ENCODE results near the gene CIDEA. TPM values are rescaled to one million over a fixed set of nuclear protein-coding genes. Genes with fewer than 3 reads are reported as not detected.

The CIDEA gene
- total RNA-seq, 1 experiment from 2014 or later = 0.50 TPM

GRCh38 chr18:12247946-12248345 lies 6.2 kb upstream of the CIDEA start (continued):
- no peak for TF ChIP-seq PREB (CRISPR knock-in tag; IDR thresholded peaks at IDR 0.05; ENCODE audit: borderline replicate concordance)
- no peak for TF ChIP-seq FOXP4 (CRISPR knock-in tag; IDR thresholded peaks at IDR 0.05)
- TF ChIP-seq NFYB (CRISPR knock-in tag; conservative IDR thresholded peaks at IDR 0.05; ENCODE audit: low read depth) = no peak
- no peak for TF ChIP-seq FOXK1 (CRISPR knock-in tag; IDR thresholded peaks at IDR 0.05)

GRCh38 chr18:12248926-12249720 lies 5.0 kb upstream of the CIDEA start:
- Mint-ChIP-seq H3K4me3 (no peak overlapping the region), H3K36me3 (no peaks in the 10 kb centered on the region), H3K27me3 (ENCODE audit: low read depth) (peaks cover 57% of the 10 kb centered on the region), H3K4me1 (peaks cover 10% of the 10 kb centered on the region), H3K27ac (no peak overlapping the region), H3K9me3 (no peaks in the 10 kb centered on the region)
- ATAC-seq (no peak), DNase-seq (ENCODE audit: low spot score) (no peak)
- ChIA-PET POLR2A (no interaction called here), CTCF (interaction anchor here (2.3 to 3.2 kb wide), 3 partner anchors 23 to 140 kb away, joined by 7 to 27 read pairs (median 8); no protein-coding TSS in a partner anchor)
- TF ChIP-seq ZNF281 (CRISPR knock-in tag; IDR thresholded peaks at IDR 0.05) (no peak), ZNF425 (CRISPR knock-in tag; conservative IDR thresholded peaks at IDR 0.05) (no peak), USF2 (CRISPR knock-in tag; IDR thresholded peaks at IDR 0.05) (no peak), SP1 (CRISPR knock-in tag; conservative IDR thresholded peaks at IDR 0.05) (no peak), ZNF317 (CRISPR knock-in tag; IDR thresholded peaks at IDR 0.05; ENCODE audit: borderline replicate concordance, low read depth) (no peak), HMGXB4 (CRISPR knock-in tag; IDR thresholded peaks at IDR 0.05) (no peak), TP53 (CRISPR knock-in tag; IDR thresholded peaks at IDR 0.05) (no peak), HMGA2 (CRISPR knock-in tag; IDR thresholded peaks at IDR 0.05) (no peak), CBFB (CRISPR knock-in tag; IDR thresholded peaks at IDR 0.05; ENCODE audit: low read depth) (no peak), RELA (CRISPR knock-in tag; IDR thresholded peaks at IDR 0.05; ENCODE audit: borderline replicate concordance) (no peak)
